BJ (cell line): Measurements from ENCODE around the gene EPAS1. TPM values are rescaled to one million over a fixed set of nuclear protein-coding genes. Genes with fewer than 3 reads are reported as not detected.
A peak's percentile ranks its signal among the peaks of the same experiment; 100 is the strongest.

Source experiments
- CTCF ChIA-PET: fragments of 350-600 bp; formaldehyde crosslinking; extraction: SDS; loops from one replicate; lab custom pipeline; 2021; ENCODE audit warnings: antibody characterized with exemption, inconsistent platforms; lab: Yijun Ruan, JAX
- POLR2A ChIA-PET: fragments of 300-600 bp; sonication (Branson Sonifier 250); formaldehyde crosslinking; extraction: SDS; loops from one replicate; lab custom pipeline; 2021; ENCODE audit warnings: antibody characterized with exemption; lab: Charles Lee
- DNase-seq: peaks from one replicate; pipeline ENCODE4 v3.0.0-alpha.2; 2011; ENCODE audit warnings: low read depth
- H3K27me3 ChIP-seq: 2 replicates; pipeline ENCODE4 v1.6.0; 2011; ENCODE audit warnings: low read length; ENCODE audit not compliant: control insufficient read depth, insufficient read depth
- H3K36me3 ChIP-seq: 2 replicates; pipeline ENCODE4 v1.5.1; 2011; ENCODE audit warnings: low read length; ENCODE audit not compliant: control insufficient read depth, insufficient read depth
- H3K4me3 ChIP-seq: 2 replicates; pipeline ENCODE4 v1.5.1; 2011; ENCODE audit warnings: low read depth, mild to moderate bottlenecking, control low read depth, low read length
- CTCF ChIP-seq: IDR thresholded peaks from 2 replicates; pipeline ENCODE4 v1.5.1; 2011; ENCODE audit warnings: low read depth, mild to moderate bottlenecking, control low read depth, inconsistent platforms, low read length, moderate library complexity; ENCODE audit not compliant: insufficient read depth
- polyA plus RNA-seq: library from polyadenylated mRNA; depleted of rRNA; stranded (reverse); fragments of >200 nt; gene quantifications from 2 replicates; pipeline ENCODE4 v1.2.3, GENCODE V29; 2011

The EPAS1 gene
- polyA plus RNA-seq, 1 experiment, result 531 TPM

GRCh38 chr2:46256563-46257142 is 40.6 kb upstream of the EPAS1 start:
- Histone ChIP-seq H3K36me3 (no peaks in the 10 kb centered on the region), H3K27me3 (peaks cover 2% of the 10 kb centered on the region), H3K4me3 (no peak overlapping the region)
- CTCF ChIA-PET, result interaction anchor here (1.8 kb wide), 1 partner anchor 193 kb away, joined by 4 read pairs; no protein-coding TSS in a partner anchor
- POLR2A ChIA-PET, result no interaction called here
- TF ChIP-seq CTCF, result no peak
- no peak for DNase-seq

- Histone ChIP-seq H3K4me3 (no peak overlapping the region), H3K36me3 (no peaks in the 10 kb centered on the region), H3K27me3 (peaks cover 2% of the 10 kb centered on the region)
- TF ChIP-seq CTCF, result no peak
- CTCF ChIA-PET, result interaction anchor here (1.8 kb wide), 1 partner anchor 194 kb away, joined by 4 read pairs; no protein-coding TSS in a partner anchor
- peak; percentile 41 for DNase-seq
- POLR2A ChIA-PET, result no interaction called here
Measured at GRCh38 chr2:46257476-46257875, 39.7 kb upstream of the EPAS1 start.

- Histone ChIP-seq H3K36me3 (no peaks in the 10 kb centered on the region), H3K4me3 (no peak overlapping the region), H3K27me3 (peaks cover 2% of the 10 kb centered on the region)
- no peak for TF ChIP-seq CTCF
- ChIA-PET POLR2A (no interaction called here), CTCF (interaction anchor here (1.8 kb wide), 1 partner anchor 195 kb away, joined by 4 read pairs; no protein-coding TSS in a partner anchor)
- no peak for DNase-seq
Measured at GRCh38 chr2:46257980-46258379, 39.2 kb upstream of the EPAS1 start.

- no peak for TF ChIP-seq CTCF
- Histone ChIP-seq H3K27me3 (peaks cover 2% of the 10 kb centered on the region), H3K36me3 (no peaks in the 10 kb centered on the region), H3K4me3 (no peak overlapping the region)
- DNase-seq, result no peak
- POLR2A ChIA-PET, result no interaction called here
- CTCF ChIA-PET, result interaction anchor here (1.4 kb wide), 1 partner anchor 10 kb away, joined by 4 read pairs; no protein-coding TSS in a partner anchor
Measured at GRCh38 chr2:46258937-46259776, 38.0 kb upstream of the EPAS1 start.

DNA sequence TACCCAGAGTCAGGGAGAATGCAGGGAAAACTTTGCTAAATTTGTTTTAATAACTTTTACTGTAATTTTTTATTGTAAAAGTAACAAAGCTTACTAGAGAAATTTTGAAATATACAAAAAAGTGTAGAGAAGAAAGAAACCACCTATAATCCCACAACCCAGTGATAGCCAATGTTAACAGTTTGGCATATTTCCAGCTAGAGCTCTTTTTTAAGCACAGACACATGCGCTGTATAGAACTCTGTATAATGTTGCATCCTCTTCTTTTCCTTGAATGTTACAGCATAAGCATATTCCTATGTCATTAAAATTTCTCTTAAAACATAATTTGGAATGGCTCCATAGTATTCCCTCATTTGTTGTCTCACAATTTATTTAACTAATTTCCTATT is 37.4 kb upstream of the EPAS1 start:
- no peaks in the 10 kb centered on the region for H3K36me3 ChIP-seq
- no peak for TF ChIP-seq CTCF
- peaks cover 2% of the 10 kb centered on the region for H3K27me3 ChIP-seq
- DNase-seq, result no peak
- H3K4me3 ChIP-seq, result no peak overlapping the region
- CTCF ChIA-PET, result interaction anchor here (1.4 kb wide), 2 partner anchors 11 kb away, joined by 3 to 4 read pairs; no protein-coding TSS in a partner anchor
- POLR2A ChIA-PET, result no interaction called here
